ENCODE results near the gene KDM2B.

The KDM2B gene

GRCh38 chr12:121550974-121551634 is 29.7 kb downstream of the KDM2B start:
- no peak for TF ChIP-seq CTCF (IDR thresholded peaks at IDR 0.05; ENCODE audit: low read length)
- no peak for TF ChIP-seq EZH2 (IDR thresholded peaks at IDR 0.05; ENCODE audit: borderline replicate concordance, low read length)
- Histone ChIP-seq H3K36me3 (ENCODE audit: insufficient read depth, low read length) (no peaks in the 10 kb centered on the region), H3F3A (ENCODE audit: insufficient read depth, low read length) (no peaks in the 10 kb centered on the region), H3K27me3 (ENCODE audit: insufficient read depth, low read length) (no peaks in the 10 kb centered on the region), H3K4me3 (ENCODE audit: low read depth, low read length, poor library complexity, severe bottlenecking) (no peak overlapping the region), H2AFZ (ENCODE audit: low read length) (no peak overlapping the region), H3K4me2 (ENCODE audit: low read length) (no peak overlapping the region), H3K27ac (ENCODE audit: low read depth, low read length, poor library complexity, severe bottlenecking) (no peak overlapping the region), H4K20me1 (ENCODE audit: insufficient read depth, low read length) (no peaks in the 10 kb centered on the region), H3K9me2 (ENCODE audit: low read depth, low read length) (no peaks in the 10 kb centered on the region), H3K79me2 (ENCODE audit: insufficient read depth, low read length) (no peaks in the 10 kb centered on the region), H3K9me3 (ENCODE audit: low read length) (no peaks in the 10 kb centered on the region), H3K9ac (ENCODE audit: low read length) (no peak overlapping the region), H3K4me1 (ENCODE audit: insufficient read depth, low read length, severe bottlenecking) (no peaks in the 10 kb centered on the region)

- H3K4me3 ChIP-seq (ENCODE audit: low read depth, low read length, poor library complexity, severe bottlenecking), result no peak overlapping the region
- H3K9me2 ChIP-seq (ENCODE audit: low read depth, low read length), result no peaks in the 10 kb centered on the region
- TF ChIP-seq EZH2 (IDR thresholded peaks at IDR 0.05; ENCODE audit: borderline replicate concordance, low read length) (no peak), CTCF (IDR thresholded peaks at IDR 0.05; ENCODE audit: low read length) (no peak)
- H3K9me3 ChIP-seq (ENCODE audit: low read length), result no peaks in the 10 kb centered on the region
- H3K9ac ChIP-seq (ENCODE audit: low read length), result no peak overlapping the region
- H3K36me3 ChIP-seq (ENCODE audit: insufficient read depth, low read length), result no peaks in the 10 kb centered on the region
- H2AFZ ChIP-seq (ENCODE audit: low read length), result no peak overlapping the region
- no peak overlapping the region for H3K4me2 ChIP-seq (ENCODE audit: low read length)
- no peaks in the 10 kb centered on the region for H3K27me3 ChIP-seq (ENCODE audit: insufficient read depth, low read length)
- H3K4me1 ChIP-seq (ENCODE audit: insufficient read depth, low read length, severe bottlenecking), result no peaks in the 10 kb centered on the region
- H3K79me2 ChIP-seq (ENCODE audit: insufficient read depth, low read length), result no peaks in the 10 kb centered on the region
- no peaks in the 10 kb centered on the region for H4K20me1 ChIP-seq (ENCODE audit: insufficient read depth, low read length)
- H3K27ac ChIP-seq (ENCODE audit: low read depth, low read length, poor library complexity, severe bottlenecking), result no peak overlapping the region
- no peaks in the 10 kb centered on the region for H3F3A ChIP-seq (ENCODE audit: insufficient read depth, low read length)
Observed at GRCh38 chr12:121549075-121549474, 31.7 kb downstream of the KDM2B start.

- Histone ChIP-seq H3F3A (ENCODE audit: insufficient read depth, low read length) (no peaks in the 10 kb centered on the region), H4K20me1 (ENCODE audit: insufficient read depth, low read length) (no peaks in the 10 kb centered on the region), H3K4me1 (ENCODE audit: insufficient read depth, low read length, severe bottlenecking) (no peaks in the 10 kb centered on the region), H2AFZ (ENCODE audit: low read length) (no peak overlapping the region), H3K27ac (ENCODE audit: low read depth, low read length, poor library complexity, severe bottlenecking) (no peak overlapping the region), H3K9me3 (ENCODE audit: low read length) (no peaks in the 10 kb centered on the region), H3K27me3 (ENCODE audit: insufficient read depth, low read length) (no peaks in the 10 kb centered on the region), H3K36me3 (ENCODE audit: insufficient read depth, low read length) (no peaks in the 10 kb centered on the region), H3K4me2 (ENCODE audit: low read length) (no peak overlapping the region), H3K4me3 (ENCODE audit: low read depth, low read length, poor library complexity, severe bottlenecking) (no peak overlapping the region), H3K79me2 (ENCODE audit: insufficient read depth, low read length) (no peaks in the 10 kb centered on the region), H3K9ac (ENCODE audit: low read length) (no peak overlapping the region), H3K9me2 (ENCODE audit: low read depth, low read length) (no peaks in the 10 kb centered on the region)
- TF ChIP-seq EZH2 (IDR thresholded peaks at IDR 0.05; ENCODE audit: borderline replicate concordance, low read length) (no peak), CTCF (IDR thresholded peaks at IDR 0.05; ENCODE audit: low read length) (no peak)
Observed at GRCh38 chr12:121545480-121545879, 35.3 kb downstream of the KDM2B start.
